ENCODE data around the gene FOXL1.

DNA sequence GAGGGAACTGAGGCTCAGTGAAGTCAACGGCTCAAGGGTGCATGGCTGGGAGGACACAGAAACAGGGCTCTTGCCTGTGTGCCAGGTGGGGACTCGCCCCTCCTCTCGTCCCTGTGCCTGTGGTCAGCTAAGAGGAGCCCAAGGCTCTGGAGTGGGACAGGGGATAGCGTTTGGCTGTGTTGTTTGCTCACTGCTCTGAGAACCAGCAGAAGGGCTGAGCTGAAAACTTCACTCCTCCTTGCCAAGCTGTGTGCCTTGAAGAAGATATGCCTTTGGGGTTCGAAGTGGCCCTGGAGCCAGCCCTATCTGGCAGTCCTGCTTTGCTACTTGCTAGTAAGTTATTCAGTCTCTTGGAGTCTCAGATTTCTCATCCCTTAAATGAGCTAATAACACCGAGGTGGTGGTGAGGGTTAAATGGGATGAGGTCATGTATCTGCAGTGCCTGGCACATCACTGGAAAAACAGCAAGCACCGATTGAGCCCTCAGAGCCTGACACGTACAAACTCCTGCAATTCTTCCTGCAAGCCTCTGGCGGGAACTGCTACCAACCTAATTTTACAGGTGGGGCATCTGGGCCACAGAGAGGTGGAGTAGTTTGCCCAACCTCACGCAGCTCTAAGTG is 17.7 kb downstream of the FOXL1 start:
- TF ChIP-seq POLR2AphosphoS5 (IDR thresholded peaks at IDR 0.05; ENCODE audit: low read depth, low read length) (no peak), TAF1 (IDR thresholded peaks at IDR 0.05; ENCODE audit: borderline replicate concordance, insufficient read depth, low read length) (no peak), FOXP2 (optimal IDR thresholded peaks at IDR 0.05; ENCODE audit: borderline replicate concordance, extremely low read depth, extremely low read length, insufficient read depth) (no peak), REST (IDR thresholded peaks at IDR 0.05; ENCODE audit: insufficient read depth in 1 of 2, low read depth in 2 of 2, low read length in 2 of 2) (no peak), SIN3A (IDR thresholded peaks at IDR 0.05; ENCODE audit: borderline replicate concordance, insufficient read depth, low read length) (no peak)

Data from PFSK-1 (cell line).